K562 (cell line): Measurements from ENCODE around the gene ZNF322. TPM values are rescaled to one million over a fixed set of nuclear protein-coding genes. Genes with fewer than 3 reads are reported as not detected.

Source experiments
- ATAC-seq: fragments of 200-7000 bp; cut with Tn5 transposase; 3 replicates; pipeline ENCODE4 v1.9.1; 2020; ENCODE audit warnings: moderate library complexity
- BruUV-seq: library from RNA; stranded (reverse); fragments of 400-500 nt; replicated peaks from 2 replicates; lab custom pipeline; 2021; lab: Mats Ljungman, UMichigan
- CTCF ChIA-PET: fragments of 300-600 bp; formaldehyde crosslinking; extraction: SDS; loops from one replicate; lab custom pipeline; 2021; ENCODE audit warnings: low intra/inter-chr PET ratio; lab: Yijun Ruan, JAX
- POLR2A ChIA-PET: fragments of 300-600, 350-650 bp; sonication (Branson Sonifier 250); formaldehyde crosslinking; extraction: SDS; loops from one replicate; lab custom pipeline; 2021; ENCODE audit warnings: antibody characterized with exemption, inconsistent platforms; lab: Yijun Ruan, JAX
- DNase-seq, 4 experiments: peaks; one replicate each; pipeline versions ENCODE4 v3.0.0 to v3.0.0-alpha.2; 2011 to 2018; ENCODE audit warnings: low spot score in 3 of 4, mixed read lengths in 3 of 4; ENCODE audit errors: extremely low read depth in 1 of 4
- FAIRE-seq: peaks from 2 replicates; lab custom pipeline; 2011; peaks lifted over from hg19 to GRCh38; lab: Jason Lieb, UNC
- H2AFZ ChIP-seq: 2 replicates; pipeline ENCODE4 v1.6.0; 2011; ENCODE audit warnings: low read depth, low read length, control low read depth, inconsistent platforms
- H3K27ac ChIP-seq: fragments of 200-600 bp; 3 replicates; pipeline ENCODE4 v1.8.0; 2011; ENCODE audit warnings: low read depth, mild to moderate bottlenecking, control low read depth, inconsistent platforms, low read length, moderate library complexity, mixed read lengths; ENCODE audit errors: extremely low read depth
- H3K27me3 ChIP-seq, 2 experiments: fragments of 300-600 bp in 1 of 2; 2 replicates in 1 of 2; 3 replicates in 1 of 2; pipeline versions ENCODE4 v1.6.0 to v1.8.0; 2011; ENCODE audit warnings: inconsistent platforms in 2 of 2, low read length in 2 of 2, mild to moderate bottlenecking in 1 of 2, mixed read lengths in 1 of 2, moderate library complexity in 1 of 2; ENCODE audit not compliant: control insufficient read depth in 2 of 2, insufficient read depth in 2 of 2
- H3K36me3 ChIP-seq: fragments of 300-600 bp; 3 replicates; pipeline ENCODE4 v1.8.0; 2011; ENCODE audit warnings: mild to moderate bottlenecking, low read length, inconsistent platforms; ENCODE audit not compliant: control insufficient read depth, insufficient read depth
- H3K4me1 ChIP-seq, 2 experiments: fragments of 200-600 bp in 1 of 2; replicated peaks in 1 of 2; 2 replicates in 1 of 2; 3 replicates in 1 of 2; pipeline versions ENCODE4 v1.5.1 to v1.8.0; 2011; ENCODE audit warnings: inconsistent platforms in 2 of 2, low read length in 2 of 2, mild to moderate bottlenecking in 1 of 2, mixed read lengths in 1 of 2, moderate library complexity in 1 of 2; ENCODE audit not compliant: control insufficient read depth in 2 of 2, insufficient read depth in 2 of 2
- H3K4me2 ChIP-seq: 2 replicates; pipeline ENCODE4 v1.6.1; 2011; ENCODE audit warnings: low read length, control low read depth, inconsistent platforms, mixed read lengths; ENCODE audit not compliant: insufficient read depth
- H3K4me3 ChIP-seq: fragments of 200-600 bp; sonication (generic), shearing (Covaris generic); 2 replicates; pipeline ENCODE4 v1.5.1; 2016; ENCODE audit warnings: control low read depth, inconsistent platforms
- H3K79me2 ChIP-seq: fragments of 200-600 bp; 3 replicates; pipeline ENCODE4 v1.8.0; 2011; ENCODE audit warnings: low read length, inconsistent platforms; ENCODE audit not compliant: control insufficient read depth, insufficient read depth
- H3K9ac ChIP-seq, 2 experiments: 2 replicates each; pipeline versions ENCODE4 v1.6.0 to v1.6.1; 2011; ENCODE audit warnings: low read depth in 2 of 2, low read length in 2 of 2, control low read depth in 1 of 2, inconsistent platforms in 1 of 2, mild to moderate bottlenecking in 1 of 2, mixed read lengths in 1 of 2; ENCODE audit not compliant: insufficient read depth in 1 of 2
- H3K9me1 ChIP-seq: one replicate; pipeline ENCODE4 v1.6.0; 2011; ENCODE audit warnings: inconsistent platforms, mild to moderate bottlenecking, low read length, moderate library complexity; ENCODE audit not compliant: control insufficient read depth, insufficient read depth
- H3K9me3 ChIP-seq: replicated peaks from 2 replicates; pipeline ENCODE4 v1.5.1; 2011; ENCODE audit warnings: low read depth, low read length, inconsistent platforms; ENCODE audit not compliant: control insufficient read depth, insufficient read depth
- H4K20me1 ChIP-seq: replicated peaks from 2 replicates; pipeline ENCODE4 v1.6.1; 2011; ENCODE audit warnings: low read length, inconsistent platforms, mixed read lengths; ENCODE audit not compliant: control insufficient read depth, insufficient read depth
- CTCF ChIP-seq, 3 experiments: IDR thresholded peaks in 2 of 3; conservative IDR thresholded peaks in 1 of 3; 2 replicates each; pipeline ENCODE4 v1.5.1; 2011 to 2012; ENCODE audit warnings: low read length in 3 of 3, mild to moderate bottlenecking in 3 of 3, control low read depth in 2 of 3, improper control_type of control experiment in 1 of 3, inconsistent platforms in 1 of 3, low read depth in 1 of 3, mixed read lengths in 1 of 3, moderate library complexity in 1 of 3; ENCODE audit not compliant: insufficient read depth in 2 of 3
- HMBOX1 ChIP-seq: sonication (generic); IDR thresholded peaks from 2 replicates; pipeline ENCODE4 v1.6.1; 2016
- MYC ChIP-seq, 2 experiments: fragments of 250-450 bp in 1 of 2; sonication (Bioruptor Pico) in 1 of 2; IDR thresholded peaks; 2 replicates each; pipeline versions ENCODE4 v1.5.1 to v1.6.1; 2012 to 2021; ENCODE audit warnings: low read depth in 2 of 2, borderline replicate concordance in 1 of 2, improper control_type of control experiment in 1 of 2, low read length in 1 of 2, mild to moderate bottlenecking in 1 of 2, moderate library complexity in 1 of 2
- RAD21 ChIP-seq, 2 experiments: fragments of 250-450 bp in 1 of 2; fragments of 450-650 bp in 1 of 2; sonication (Bioruptor Pico) in 1 of 2; formaldehyde crosslinking in 1 of 2; IDR thresholded peaks in 1 of 2; conservative IDR thresholded peaks in 1 of 2; 2 replicates each; pipeline versions ENCODE4 v1.4.0 to v1.8.0; 2020 to 2022; ENCODE audit warnings: mild to moderate bottlenecking in 2 of 2, moderate library complexity in 1 of 2
- ZNF146 ChIP-seq: IDR thresholded peaks from one replicate; pipeline ENCODE4 v1.6.1; 2018; ENCODE audit warnings: missing compliant biosample characterization; ENCODE audit not compliant: unreplicated experiment
- WGBS: fragments of 100-300 bp; shearing (Covaris generic); methylation state at CpG from one replicate; pipeline ENCODE4 v1.1.6; 2016; ENCODE audit warnings: low coverage, mixed read lengths; ENCODE audit not compliant: insufficient coverage; ENCODE audit errors: missing lambda C conversion rate; 5-methylcytosine and 5-hydroxymethylcytosine counted together
- in situ Hi-C: fragments of 300-500 bp; cut with MboI; formaldehyde crosslinking; loops from 4 replicates; pipeline ENCODE4 v1.15.0; 2018; ENCODE audit warnings: inconsistent platforms, mixed read lengths
- intact Hi-C: fragments of 100-400 bp; cut with micrococcal nuclease; formaldehyde crosslinking; loops from 2 replicates; pipeline ENCODE4 v1.14.2; 2022
- polyA plus RNA-seq, 8 experiments: library from polyadenylated mRNA; depleted of rRNA in 4 of 8; stranded (reverse) in 5 of 8; unstranded in 3 of 8; fragments of >200 nt; fragmentation: Nextera tagmentation in 2 of 8; fragmentation: Illumina TruSeq in 1 of 8; extraction: Ambion mirVana in 2 of 8; extraction: Trizol in 1 of 8; gene quantifications; 2 replicates each; pipeline versions ENCODE4 v1.2.1 to v1.2.3, GENCODE V29; 2011 to 2014; ENCODE audit warnings: inconsistent platforms in 1 of 8, missing spikeins in 1 of 8
- total RNA-seq, 7 experiments: library from RNA; depleted of rRNA in 6 of 7; stranded (reverse); fragments of >200 nt in 6 of 7; fragmentation: Illumina TruSeq in 2 of 7; extraction: Trizol in 2 of 7; gene quantifications; 2 replicates each; pipeline versions ENCODE4 v1.2.1 to v1.2.3, GENCODE V29; 2011 to 2021; ENCODE audit warnings: low replicate concordance in 1 of 7
- TF ChIP-seq, protein P1 (sequence below), 2 experiments: fragments of 450-650 bp; formaldehyde crosslinking in 1 of 2; IDR thresholded peaks; 2 replicates each; pipeline versions ENCODE4 v1.4.0 to v1.6.1; 2014 to 2020; ENCODE audit warnings: mild to moderate bottlenecking in 2 of 2, borderline replicate concordance in 1 of 2, low read depth in 1 of 2

ZNF322 gene
- total and polyA plus RNA-seq, 9 of the 15 experiments (the other 6 are each of a cell fraction or from before 2014, with no cell fraction given), result 4.7 to 31.2 (median 18.7) TPM

- ChIA-PET CTCF (interaction anchor here (0.9 to 2.0 kb wide), 3 partner anchors 19 to 528 kb away, joined by 3 to 7 read pairs (median 4); no protein-coding TSS in a partner anchor), POLR2A (interaction anchor here (0.6 to 7.6 kb wide), 10 partner anchors 9 to 566 kb away, joined by 3 to 141 read pairs (median 4); a partner anchor contains a TSS)
- Histone ChIP-seq H2AFZ (peak overlapping the region; percentile 61), H3K79me2 (peaks cover 10% of the 10 kb centered on the region), H3K27ac (no peak overlapping the region), H3K4me2 (no peak overlapping the region), H3K9me1 (no peaks in the 10 kb centered on the region), H3K4me1 (peaks cover 9 to 11% of the 10 kb centered on the region in 2 experiments; a peak in 4 of 5 replicates), H4K20me1 (no peaks in the 10 kb centered on the region), H3K4me3 (no peak overlapping the region), H3K9me3 (no peaks in the 10 kb centered on the region), H3K36me3 (no peaks in the 10 kb centered on the region), H3K27me3 (no peaks in the 10 kb centered on the region), H3K9ac (no peak overlapping the region; a peak in 1 of 4 replicates)
- DNase-seq (peak in 2 of 4 experiments; percentile 38 to 54), FAIRE-seq (peak; percentile 78), ATAC-seq (no peak)
- WGBS, result 30% methylated on average over 4 of the region's 4 CpGs
- in situ Hi-C loops (loop anchor here (10.0 kb wide), 1 partner anchor 528 kb away; no protein-coding TSS in a partner anchor), intact Hi-C loops (no loop called here)
- no TSS peak for BruUV-seq
- TF ChIP-seq RAD21 (CRISPR knock-in tag; conservative IDR thresholded peaks at IDR 0.05 in 1 of 2, IDR thresholded peaks at IDR 0.05 in 1 of 2) (peak in 1 of 2 experiments; percentile 54; a peak in 3 of 4 replicates), CTCF (IDR thresholded peaks at IDR 0.05 in 2 of 3, conservative IDR thresholded peaks at IDR 0.05 in 1 of 3; ENCODE audit: insufficient read depth in 2 of 3, low read depth in 1 of 3, low read length in 3 of 3) (peak in 2 of 3 experiments; percentile 33 to 45; a peak in 3 of 6 replicates), MYC (IDR thresholded peaks at IDR 0.05; ENCODE audit: low read depth, low read length) (no peak), MYC (CRISPR knock-in tag; IDR thresholded peaks at IDR 0.05; ENCODE audit: borderline replicate concordance, low read depth) (no peak), HMBOX1 (0 out of 2 replicates have a peak, but pooled peaks have one; percentile 26), ZNF146 (CRISPR knock-in tag) (no peak)
- TF ChIP-seq, protein P1, sequence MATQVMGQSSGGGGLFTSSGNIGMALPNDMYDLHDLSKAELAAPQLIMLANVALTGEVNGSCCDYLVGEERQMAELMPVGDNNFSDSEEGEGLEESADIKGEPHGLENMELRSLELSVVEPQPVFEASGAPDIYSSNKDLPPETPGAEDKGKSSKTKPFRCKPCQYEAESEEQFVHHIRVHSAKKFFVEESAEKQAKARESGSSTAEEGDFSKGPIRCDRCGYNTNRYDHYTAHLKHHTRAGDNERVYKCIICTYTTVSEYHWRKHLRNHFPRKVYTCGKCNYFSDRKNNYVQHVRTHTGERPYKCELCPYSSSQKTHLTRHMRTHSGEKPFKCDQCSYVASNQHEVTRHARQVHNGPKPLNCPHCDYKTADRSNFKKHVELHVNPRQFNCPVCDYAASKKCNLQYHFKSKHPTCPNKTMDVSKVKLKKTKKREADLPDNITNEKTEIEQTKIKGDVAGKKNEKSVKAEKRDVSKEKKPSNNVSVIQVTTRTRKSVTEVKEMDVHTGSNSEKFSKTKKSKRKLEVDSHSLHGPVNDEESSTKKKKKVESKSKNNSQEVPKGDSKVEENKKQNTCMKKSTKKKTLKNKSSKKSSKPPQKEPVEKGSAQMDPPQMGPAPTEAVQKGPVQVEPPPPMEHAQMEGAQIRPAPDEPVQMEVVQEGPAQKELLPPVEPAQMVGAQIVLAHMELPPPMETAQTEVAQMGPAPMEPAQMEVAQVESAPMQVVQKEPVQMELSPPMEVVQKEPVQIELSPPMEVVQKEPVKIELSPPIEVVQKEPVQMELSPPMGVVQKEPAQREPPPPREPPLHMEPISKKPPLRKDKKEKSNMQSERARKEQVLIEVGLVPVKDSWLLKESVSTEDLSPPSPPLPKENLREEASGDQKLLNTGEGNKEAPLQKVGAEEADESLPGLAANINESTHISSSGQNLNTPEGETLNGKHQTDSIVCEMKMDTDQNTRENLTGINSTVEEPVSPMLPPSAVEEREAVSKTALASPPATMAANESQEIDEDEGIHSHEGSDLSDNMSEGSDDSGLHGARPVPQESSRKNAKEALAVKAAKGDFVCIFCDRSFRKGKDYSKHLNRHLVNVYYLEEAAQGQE (IDR thresholded peaks at IDR 0.05; ENCODE audit: borderline replicate concordance), result peak; percentile 41; the same call in 1 of the 2 replicates
- TF ChIP-seq, protein P1 (CRISPR knock-in tag; IDR thresholded peaks at IDR 0.05; ENCODE audit: low read depth), result no peak
Observed at GRCh38 chr6:26592649-26593048, 66.9 kb downstream of the ZNF322 start.
